HEK293 (cell line): Measurements from ENCODE around the gene NNT.

Experiments used
- CTCF ChIP-seq: fragments of 450-650 bp; formaldehyde crosslinking; IDR thresholded peaks from 2 replicates; pipeline ENCODE4 v1.5.1; 2016; ENCODE audit warnings: missing biosample characterization, missing genetic modification characterization
- PRDM1 ChIP-seq: fragments of 450-650 bp; formaldehyde crosslinking; IDR thresholded peaks from 2 replicates; pipeline ENCODE4; 2016; ENCODE audit warnings: missing biosample characterization, missing genetic modification characterization
- ZBTB44 ChIP-seq: fragments of 450-650 bp; IDR thresholded peaks from 2 replicates; pipeline ENCODE4 v1.5.1; 2018; ENCODE audit warnings: missing biosample characterization, mild to moderate bottlenecking, missing genetic modification characterization
- ZNF114 ChIP-seq: fragments of 450-650 bp; formaldehyde crosslinking; IDR thresholded peaks from 2 replicates; pipeline ENCODE4 v1.5.0; 2017; ENCODE audit warnings: missing biosample characterization, missing genetic modification characterization
- ZNF121 ChIP-seq: fragments of 450-650 bp; formaldehyde crosslinking; IDR thresholded peaks from 2 replicates; pipeline ENCODE4 v1.5.1; 2016; ENCODE audit warnings: missing biosample characterization, missing genetic modification characterization
- ZNF169 ChIP-seq: fragments of 450-650 bp; formaldehyde crosslinking; IDR thresholded peaks from 2 replicates; pipeline ENCODE4 v1.5.1; 2016; ENCODE audit warnings: missing biosample characterization, missing genetic modification characterization

GRCh38 chr5:43602461-43603343 is at the start of gene NNT:
- 0 out of 2 replicates have a peak, but pooled peaks have one; percentile 21 for TF ChIP-seq PRDM1 (tag by site-specific recombination)
- no peak for TF ChIP-seq ZBTB44 (tag by site-specific recombination)
- no peak for TF ChIP-seq CTCF (tag by site-specific recombination)
- no peak for TF ChIP-seq ZNF169 (tag by site-specific recombination)
- TF ChIP-seq ZNF114 (tag by site-specific recombination): no peak
- peak; percentile 54; the same call in 1 of the 2 replicates for TF ChIP-seq ZNF121 (tag by site-specific recombination)
